22Rv1 (cell line): ENCODE results near the gene FTCD.
"Not testable (repeated sequence)": the region's sequence is repeated elsewhere in the genome, so short reads cannot be mapped to it uniquely, and the experiment has no call there.

Experiments used
- H3K27ac ChIP-seq: fragments of 450-650 bp; 2 replicates; pipeline ENCODE4 v1.5.1; 2017
- CTCF ChIP-seq: fragments of 450-650 bp; IDR thresholded peaks from 2 replicates; pipeline ENCODE4 v1.5.1; 2017; ENCODE audit warnings: mild to moderate bottlenecking
- ZFX ChIP-seq: fragments of 450-650 bp; IDR thresholded peaks from 2 replicates; pipeline ENCODE4 v1.6.1; 2017; ENCODE audit warnings: antibody characterized with exemption, borderline replicate concordance

FTCD gene

GRCh38 chr21:46184625-46185555 is 29.5 kb upstream of the FTCD start:
- TF ChIP-seq ZFX (no peak), CTCF (no peak)
- H3K27ac ChIP-seq, result peak overlapping the region; percentile 49

DNA sequence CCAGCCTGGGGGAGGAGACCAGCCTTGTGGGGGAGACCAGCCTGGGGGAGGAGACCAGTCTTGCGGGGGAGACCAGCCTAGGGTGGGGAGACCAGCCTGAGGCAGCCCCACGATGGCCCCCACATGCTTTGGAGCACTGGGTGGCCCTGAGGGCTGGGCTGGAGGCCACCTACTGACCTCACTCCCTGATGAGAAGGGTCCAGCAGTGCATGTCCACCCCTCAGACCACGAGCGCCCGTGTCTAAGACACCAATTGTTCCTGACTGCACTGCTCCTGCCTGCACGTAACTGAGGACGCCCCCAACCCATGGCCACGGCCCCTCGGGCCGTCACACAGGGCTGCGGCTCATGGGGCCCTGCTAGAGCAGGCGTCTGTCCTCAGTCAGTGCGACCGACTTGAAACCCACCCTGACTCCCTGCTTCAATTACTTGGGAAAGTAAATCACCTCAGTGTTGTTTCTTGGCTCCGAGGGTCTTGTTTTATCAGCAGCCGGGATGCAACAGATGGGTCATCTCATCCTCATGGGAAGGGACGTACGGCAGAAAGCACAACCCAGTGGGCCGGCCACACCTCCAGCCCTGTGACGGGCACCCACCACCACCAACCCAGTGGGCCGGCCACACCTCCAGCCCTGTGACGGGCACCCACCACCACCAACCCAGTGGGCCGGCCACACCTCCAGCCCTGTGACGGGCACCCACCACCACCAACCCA is 28.7 kb upstream of the FTCD start, which contains the start of gene SPATC1L:
SPATC1L (minus strand) TSS at position 550 of the 715 bp plus-strand sequence. CDS start 1,643 bp downstream, outside the sequence.
- peak within 1 kb of the TSS; percentile 49 for H3K27ac ChIP-seq
- TF ChIP-seq ZFX (no peak), CTCF (no peak)

DNA sequence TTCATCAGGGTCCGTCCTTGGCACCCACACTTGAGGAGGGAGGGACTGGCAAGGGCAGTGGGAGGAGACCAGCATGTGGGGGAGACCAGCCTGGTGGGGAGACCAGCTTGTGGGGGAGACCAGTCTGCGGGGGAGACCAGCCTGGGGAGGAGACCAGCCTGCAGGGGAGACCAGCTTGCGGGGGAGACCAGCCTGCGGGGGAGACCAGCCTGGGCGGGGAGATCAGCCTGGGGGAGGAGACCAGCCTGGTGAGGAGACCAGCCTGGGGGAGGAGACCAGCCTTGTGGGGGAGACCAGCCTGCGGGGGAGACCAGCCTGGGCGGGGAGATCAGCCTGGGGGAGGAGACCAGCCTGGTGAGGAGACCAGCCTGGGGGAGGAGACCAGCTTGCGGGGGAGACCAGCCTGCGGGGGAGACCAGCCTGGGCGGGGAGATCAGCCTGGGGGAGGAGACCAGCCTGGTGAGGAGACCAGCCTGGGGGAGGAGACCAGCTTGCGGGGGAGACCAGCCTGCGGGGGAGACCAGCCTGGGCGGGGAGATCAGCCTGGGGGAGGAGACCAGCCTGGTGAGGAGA is 28.0 kb upstream of the FTCD start:
- H3K27ac ChIP-seq, result not testable (repeated sequence)

- H3K27ac ChIP-seq, result no peak overlapping the region
- TF ChIP-seq ZFX (no peak), CTCF (no peak)
Measured at GRCh38 chr21:46182548-46183336, 27.4 kb upstream of the FTCD start.

GRCh38 chr21:46181953-46182547 is 26.7 kb upstream of the FTCD start:
- TF ChIP-seq CTCF, result no peak
- TF ChIP-seq ZFX, result no peak
- no peak overlapping the region for H3K27ac ChIP-seq

- no peak for TF ChIP-seq ZFX
- no peak for TF ChIP-seq CTCF
- no peak overlapping the region for H3K27ac ChIP-seq
Measured at GRCh38 chr21:46181436-46181835, 26.1 kb upstream of the FTCD start.
